DMS 273 treated with DMSO at 0.1 percent for 48 hours (cell line): ENCODE measurements around the gene KRT82.

Experiments
- DNase-seq: peaks from one replicate; lab custom pipeline; 2025; lab: John Stamatoyannopoulos, UW

The KRT82 gene

DNA sequence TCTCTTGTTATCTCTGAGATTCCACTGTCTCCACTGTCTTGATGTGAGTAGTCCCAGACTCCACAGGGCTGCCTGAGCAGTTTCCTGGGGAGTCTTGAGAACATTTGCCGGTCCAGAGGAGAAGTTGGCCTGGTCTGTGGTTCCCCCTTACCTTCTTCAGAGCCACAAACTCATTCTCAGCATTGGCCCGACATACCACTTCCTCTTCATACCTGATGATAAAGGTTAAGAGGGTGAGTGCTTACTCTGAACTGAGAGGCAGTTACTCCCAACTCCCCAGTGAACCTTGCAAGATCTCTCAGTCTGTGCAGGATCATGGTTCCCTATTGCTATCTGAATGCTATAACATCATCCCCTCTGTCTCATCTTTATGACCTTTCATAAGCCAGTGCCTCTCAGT lies 23.3 kb downstream of the KRT82 start:
- DNase-seq: no peak

DNA sequence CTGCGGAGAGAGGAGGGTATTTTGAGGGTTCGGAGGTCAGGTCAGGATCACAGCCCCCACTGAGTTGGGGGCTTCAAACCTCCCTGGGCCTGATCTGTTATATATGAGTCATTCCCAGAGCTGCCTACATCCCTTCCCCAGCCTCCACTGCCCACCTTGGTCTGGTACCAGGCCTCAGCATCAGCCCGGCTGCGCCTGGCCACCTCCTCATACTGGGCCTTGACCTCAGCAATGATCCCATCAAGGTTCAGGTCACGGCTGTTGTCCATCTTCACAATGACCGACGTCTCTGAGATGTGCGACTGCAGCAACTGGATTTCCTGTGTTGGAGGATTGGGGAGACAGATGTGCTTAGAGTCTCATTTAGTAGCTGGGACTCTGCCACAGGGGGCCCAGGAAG lies 24.9 kb downstream of the KRT82 start:
- DNase-seq: no peak

DNA sequence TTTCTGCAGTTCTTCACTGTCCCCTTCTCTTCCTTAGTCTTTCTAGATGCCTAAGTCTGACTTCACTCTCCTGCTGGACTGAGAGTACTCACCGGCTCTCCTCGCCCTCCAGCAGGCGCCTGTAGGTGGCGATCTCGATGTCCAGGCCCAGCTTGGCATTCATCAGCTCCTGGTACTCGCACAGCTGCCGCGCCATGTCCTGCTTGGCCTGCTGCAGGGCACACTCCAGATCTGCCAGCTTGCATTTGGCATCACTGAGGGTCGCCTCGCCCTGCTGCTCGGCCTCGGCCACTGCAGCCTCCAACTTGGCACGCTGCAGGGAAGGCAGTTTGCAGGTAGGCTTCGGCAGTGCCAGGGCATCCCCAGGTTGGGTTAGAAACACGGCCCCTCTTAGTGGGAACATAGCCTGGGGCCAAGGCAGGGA lies 25.9 kb downstream of the KRT82 start:
- DNase-seq: no peak

DNA sequence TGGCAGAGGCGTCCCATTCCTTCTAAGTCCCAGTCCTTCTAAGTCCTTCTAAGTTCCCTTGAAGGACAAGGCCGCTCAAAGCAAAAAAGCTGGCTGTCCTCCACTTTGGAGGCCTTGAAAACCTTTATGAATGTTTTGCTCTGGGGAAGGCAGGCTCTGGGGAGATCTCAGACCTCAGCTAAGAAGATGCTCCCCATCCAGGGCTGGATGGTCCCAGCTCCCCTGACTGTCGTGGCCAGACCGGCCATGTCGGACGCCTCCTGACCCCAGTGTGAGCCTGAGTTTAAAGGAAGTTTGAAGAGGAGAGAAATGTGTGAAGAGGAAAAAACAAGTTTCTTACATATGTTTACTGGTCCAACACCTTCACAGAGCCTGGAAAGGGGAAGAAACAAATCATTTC lies 26.6 kb downstream of the KRT82 start:
- no peak for DNase-seq

DNA sequence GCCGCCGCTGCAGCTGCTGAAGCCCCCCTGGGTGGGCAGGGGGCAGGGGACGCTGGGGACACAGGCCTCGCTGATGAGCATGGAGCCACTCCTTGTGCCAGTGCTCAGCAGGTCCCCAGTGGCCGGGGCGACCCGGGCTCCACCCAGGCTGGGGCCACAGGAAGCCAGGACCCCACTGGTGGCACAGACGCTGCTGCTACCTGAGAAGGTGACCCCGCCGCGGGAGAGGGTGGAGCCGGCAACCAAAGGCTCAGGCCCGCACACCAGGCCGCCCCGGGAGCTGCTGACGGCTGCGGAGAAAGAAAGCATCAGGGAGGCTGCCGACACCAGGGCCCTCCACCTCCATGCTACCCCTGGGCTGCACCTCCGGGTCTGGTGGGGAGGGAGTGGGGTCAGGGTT lies 28.0 kb downstream of the KRT82 start:
- DNase-seq: no peak

DNA sequence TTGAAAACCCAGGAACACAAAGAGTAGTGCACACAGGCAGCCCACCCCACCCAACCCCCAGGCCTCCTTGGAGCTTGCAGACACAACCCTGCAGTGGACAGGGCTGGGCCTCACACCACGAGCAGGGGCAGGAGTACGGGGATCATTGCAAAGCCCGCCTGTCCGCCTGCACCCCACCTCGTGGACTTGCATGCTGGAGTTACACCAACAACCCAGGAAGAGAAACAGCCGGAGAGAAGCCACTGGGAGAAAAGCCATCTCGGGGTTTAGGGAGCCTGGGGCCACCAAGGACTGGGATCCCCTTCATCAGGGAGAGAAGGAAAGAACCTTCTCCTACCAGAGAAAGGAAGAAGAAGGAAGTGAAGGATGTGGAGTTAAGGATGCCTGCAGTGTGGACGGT lies 28.9 kb downstream of the KRT82 start:
- DNase-seq: no peak

DNA sequence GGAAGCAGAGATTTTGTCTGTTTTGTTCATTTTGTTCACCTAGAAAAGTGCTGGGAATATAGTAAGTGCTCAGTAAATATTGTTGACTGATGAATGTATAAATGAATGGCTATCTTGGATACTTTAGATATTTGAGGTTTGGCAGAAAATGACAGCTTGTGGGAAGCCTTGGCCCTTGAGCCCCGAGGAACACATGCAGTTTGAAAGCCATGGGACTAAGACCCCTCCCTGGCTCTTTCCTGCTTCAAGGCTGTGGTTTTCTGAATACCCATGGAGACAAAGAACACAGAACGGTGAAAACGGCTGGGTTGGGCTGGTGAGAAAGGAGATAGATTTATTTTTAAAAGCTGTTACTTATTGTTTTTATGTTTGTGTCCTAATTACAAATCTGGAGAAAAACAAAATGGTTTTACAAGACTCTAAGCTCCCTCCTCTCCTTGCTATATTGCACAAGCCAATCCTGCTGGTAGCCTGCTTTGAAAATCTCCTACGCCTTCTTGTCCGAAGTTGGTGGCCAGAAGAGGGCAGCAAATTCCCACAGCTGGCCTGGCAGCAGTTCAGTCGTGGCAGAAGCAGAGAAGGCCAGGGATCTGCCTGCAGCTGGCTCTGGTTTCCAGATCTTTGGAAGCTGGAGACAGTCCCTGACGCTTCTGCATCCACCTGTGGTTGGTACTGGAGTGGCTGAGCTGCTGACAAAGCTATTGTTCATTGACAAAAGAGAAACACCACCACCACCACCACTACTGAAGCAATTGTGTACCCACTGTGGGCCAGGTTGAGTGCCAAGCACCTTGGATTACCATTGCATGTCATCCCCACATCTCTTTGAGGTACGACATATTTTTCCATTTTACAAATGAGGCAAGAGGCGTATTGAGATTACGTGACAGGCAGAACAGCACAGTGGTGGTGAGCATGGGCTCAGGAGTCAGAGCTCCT lies 33.6 kb downstream of the KRT82 start:
- peak; percentile 33 for DNase-seq

DNA sequence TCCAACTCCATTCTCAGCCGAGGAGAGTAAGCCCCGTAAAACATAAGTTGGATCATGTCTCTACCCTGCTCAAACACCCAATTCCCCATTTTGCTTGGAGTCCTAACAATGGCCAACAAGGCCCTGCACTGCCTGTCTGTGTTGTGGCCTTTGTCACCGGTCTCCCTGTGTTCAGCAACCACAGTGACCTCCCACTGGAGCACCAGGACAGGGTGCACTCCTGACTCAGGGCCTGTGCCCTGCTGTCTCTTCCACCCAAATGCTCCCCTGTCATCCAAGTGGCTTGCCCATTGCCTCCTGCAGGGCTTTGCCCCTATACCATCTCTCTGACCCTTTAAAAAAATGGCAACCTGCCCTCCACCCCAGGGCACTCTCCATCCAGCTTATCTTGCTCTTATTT lies 34.4 kb downstream of the KRT82 start:
- no peak for DNase-seq

DNA sequence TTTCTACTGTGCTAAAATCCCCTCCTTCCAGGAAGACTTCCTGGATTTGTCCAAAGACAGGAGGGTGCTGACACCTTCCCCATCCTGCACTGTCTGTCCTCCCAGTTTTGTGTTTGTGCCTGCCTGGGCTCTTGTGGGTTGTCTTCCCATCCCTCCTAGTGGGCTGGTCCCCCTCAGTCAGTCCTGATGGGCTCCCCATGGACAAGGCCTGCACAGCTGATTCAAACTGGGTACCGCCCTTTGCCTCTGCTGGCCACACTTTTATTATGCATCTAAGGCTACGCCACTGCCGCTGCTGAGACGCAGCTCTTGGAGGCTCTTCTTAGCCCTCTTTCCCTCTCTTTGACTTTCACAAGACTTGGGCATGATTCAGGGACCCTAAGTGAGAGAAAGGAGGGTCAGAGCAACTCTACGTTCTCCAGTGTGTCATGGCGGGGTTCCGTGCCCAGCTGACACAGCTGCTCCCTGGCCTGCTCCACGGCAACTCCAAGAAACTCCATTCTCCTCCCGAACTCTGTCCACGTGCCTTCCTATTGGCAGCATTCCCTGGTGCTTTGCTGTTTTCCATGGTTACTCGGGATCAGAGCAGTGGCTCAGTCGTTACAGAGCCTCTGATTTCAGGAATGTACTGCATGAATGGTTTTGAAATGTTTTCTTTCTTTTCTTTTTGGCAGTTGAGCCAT lies 35.1 kb downstream of the KRT82 start:
- DNase-seq: no peak

DNA sequence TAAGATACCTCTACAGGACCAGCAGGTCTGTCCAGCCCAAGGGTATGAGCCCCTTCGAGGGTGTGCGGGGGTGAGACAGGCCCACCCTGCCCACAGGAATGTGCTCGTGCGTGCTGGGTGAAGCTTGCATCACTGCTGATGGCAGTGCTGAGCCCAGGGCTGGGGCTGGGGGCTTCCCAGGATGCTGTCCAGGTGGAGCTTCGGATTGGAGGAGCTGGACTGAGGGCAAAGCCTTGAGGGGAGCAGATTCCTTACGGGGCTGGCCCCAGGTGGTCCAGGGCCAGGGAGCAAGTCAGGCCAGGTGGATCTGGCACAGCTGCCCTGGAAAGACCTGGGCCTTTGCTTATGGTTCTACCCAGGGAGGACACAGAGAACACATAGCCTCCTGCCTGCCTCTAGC lies 36.3 kb downstream of the KRT82 start:
- no peak for DNase-seq

DNA sequence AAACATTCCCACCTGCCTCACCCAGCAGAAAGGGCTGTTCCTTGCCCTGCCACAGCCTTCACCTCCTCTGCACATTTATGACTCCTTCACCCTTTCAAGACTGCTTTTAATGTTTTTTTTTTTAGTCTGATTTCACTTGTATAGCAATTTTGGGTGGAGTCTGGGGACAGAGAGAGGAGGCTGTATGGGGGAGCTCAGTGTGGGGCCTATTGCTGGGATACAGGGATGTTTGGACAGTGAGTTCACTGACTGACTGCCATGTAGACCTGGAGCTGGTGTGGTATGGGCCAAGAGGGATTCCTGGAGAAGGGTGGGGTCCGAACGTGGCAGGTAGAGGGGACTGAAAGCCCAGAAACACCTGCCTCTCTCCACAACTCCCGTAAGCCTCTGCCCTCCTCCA lies 36.9 kb downstream of the KRT82 start:
- DNase-seq: no peak

DNA sequence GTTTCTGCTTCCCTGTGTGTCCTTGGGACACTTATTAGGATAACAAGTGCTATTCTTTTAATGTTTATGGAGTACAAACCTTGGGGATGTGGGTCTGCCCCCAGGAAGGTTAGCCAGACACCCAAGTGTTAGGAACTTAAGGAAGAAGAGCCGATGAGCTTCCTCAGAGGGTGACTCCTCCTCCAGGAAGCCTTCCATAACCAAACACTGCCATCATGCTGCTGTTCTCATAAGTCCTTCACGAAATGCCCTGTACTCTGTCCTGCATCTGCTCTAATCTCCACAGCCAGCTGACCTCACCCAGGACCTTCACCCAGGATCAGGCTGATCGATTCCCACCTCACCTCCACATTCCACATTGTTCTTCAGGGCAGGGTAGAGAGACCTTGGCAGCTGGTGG lies 37.6 kb downstream of the KRT82 start:
- no peak for DNase-seq

DNA sequence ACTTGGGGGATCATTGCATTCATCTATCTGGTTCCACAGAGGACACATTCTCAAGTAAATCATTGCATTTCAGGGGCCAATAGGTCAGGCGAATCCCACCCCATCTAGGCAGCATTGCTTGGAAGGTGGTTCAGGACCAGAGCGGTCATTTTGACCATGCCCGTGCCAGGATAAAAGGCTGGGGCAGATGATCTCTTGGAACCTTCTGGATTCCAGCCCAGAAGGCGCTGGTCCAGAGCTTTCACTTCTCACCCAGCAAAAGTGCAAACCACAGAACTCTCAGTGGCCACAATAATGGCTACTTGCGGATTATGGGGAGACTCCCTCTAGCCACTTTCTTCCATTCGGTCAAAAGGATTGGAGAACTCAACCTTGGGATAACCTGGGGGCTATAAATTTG lies 38.3 kb downstream of the KRT82 start:
- no peak for DNase-seq

DNA sequence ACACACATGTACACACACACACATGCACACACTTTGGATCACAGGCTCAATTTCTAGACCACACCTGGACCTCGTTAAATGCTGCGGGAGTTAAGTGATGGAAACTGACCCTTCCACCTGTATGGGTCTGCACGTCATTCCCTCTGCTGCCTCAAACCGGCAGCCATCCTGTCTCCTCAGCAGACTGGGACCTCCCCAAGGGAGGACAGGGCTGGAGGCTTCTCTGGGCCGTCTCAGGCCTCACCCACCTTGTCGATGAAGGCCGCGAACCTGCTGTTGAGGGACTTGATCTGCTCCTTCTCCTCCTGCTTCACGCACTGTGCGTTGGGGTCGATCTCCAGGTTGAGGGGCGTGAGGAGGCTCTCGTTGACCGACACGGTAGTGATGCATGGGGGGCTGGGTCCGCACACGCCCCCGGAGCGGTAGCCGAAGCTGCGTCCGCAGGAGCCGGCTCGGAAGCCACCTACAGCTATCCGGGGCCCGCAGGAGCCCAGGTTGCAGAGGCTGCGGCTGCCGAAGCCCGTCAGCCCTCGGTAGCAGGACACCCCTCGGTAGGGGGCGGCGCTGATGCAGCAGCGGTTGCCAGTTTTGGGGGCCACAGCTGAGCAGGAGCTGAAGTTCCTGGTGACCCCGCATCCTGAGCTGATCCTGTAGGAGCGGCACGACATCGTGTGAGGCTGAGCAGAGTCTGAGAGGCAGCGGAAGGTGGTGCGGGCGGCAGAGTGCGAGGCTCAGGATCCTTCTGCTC lies 39.2 kb downstream of the KRT82 start, which contains the start of gene KRT85:
Gene KRT85 (minus strand): TSS at position 744 of the 748 bp plus-strand sequence. CDS start 76 bp downstream, at position 668.
- DNase-seq: no peak

DNA sequence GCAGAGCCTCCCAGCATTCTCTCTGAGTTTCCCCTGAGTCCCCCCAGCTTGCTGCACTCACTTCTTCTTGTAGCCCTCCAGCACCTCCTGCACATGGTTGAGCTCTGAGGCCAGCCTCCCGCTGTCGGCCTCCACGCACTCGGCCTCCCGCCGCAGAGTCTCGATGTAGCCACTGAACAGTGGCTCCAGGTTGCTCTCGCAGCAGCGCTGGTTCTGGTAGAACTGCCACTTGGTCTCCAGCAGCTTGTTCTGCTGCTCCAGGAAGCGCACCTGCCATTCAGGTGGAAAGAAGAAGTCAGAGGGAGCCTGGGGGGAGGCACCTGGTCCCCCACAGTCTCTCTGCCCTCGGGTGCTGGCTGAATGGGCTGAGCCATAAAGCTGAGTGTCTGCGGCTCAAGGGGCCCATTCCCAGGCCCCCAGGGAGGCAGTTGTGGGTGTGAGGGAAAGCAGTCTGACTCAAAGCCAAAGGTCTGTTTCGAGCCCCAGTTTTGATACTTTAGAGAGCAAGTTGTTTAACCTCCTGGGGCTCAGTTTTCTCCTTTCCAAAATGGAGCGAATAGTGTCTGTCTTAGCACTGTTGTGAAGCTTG lies 41.1 kb downstream of the KRT82 start:
- no peak for DNase-seq

DNA sequence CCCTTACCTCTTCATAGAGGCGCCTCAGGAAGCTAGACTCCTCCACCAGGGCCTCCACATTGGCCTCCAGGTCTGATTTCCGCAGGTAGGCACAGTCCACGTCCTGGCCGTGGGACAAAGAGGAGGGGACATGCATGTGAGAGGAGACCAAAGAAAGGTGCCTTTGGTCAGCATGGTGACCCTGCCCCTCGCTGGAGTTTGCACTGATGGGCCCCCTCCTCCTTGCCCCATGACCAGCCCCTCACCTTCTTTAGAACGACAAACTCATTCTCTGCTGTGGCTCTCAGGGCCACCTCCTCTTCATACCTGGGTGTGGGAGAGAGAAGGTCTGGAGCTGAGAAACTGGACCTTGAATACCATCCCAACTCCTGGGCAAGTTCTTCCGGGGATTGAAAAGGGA lies 42.1 kb downstream of the KRT82 start:
- DNase-seq: no peak

DNA sequence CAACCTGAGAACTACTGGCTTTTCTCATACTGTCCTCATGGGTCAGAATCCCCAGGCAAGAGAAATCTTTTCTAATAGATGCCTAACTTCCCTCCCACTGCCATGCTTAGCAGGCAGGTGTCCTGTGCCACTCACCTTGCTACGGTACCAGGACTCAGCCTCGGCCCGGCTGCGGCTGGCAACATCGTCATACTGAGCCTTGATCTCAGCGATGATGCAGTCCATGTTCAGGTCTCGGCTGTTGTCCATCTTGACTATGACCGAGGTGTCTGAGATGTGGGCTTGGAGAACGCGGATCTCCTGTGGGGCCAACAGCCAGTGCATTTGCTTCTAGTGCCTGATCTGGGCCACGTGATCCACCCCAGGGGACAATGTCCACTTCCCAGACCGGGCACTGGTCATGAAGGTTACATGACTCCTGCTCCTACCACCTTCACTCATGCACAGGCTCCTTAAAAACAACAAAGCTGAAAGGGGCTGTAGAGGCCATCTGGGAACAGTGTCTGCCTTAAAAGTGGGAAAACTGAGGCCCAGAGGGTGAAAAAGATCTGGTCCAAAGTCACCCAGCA lies 42.9 kb downstream of the KRT82 start:
- DNase-seq: no peak

DNA sequence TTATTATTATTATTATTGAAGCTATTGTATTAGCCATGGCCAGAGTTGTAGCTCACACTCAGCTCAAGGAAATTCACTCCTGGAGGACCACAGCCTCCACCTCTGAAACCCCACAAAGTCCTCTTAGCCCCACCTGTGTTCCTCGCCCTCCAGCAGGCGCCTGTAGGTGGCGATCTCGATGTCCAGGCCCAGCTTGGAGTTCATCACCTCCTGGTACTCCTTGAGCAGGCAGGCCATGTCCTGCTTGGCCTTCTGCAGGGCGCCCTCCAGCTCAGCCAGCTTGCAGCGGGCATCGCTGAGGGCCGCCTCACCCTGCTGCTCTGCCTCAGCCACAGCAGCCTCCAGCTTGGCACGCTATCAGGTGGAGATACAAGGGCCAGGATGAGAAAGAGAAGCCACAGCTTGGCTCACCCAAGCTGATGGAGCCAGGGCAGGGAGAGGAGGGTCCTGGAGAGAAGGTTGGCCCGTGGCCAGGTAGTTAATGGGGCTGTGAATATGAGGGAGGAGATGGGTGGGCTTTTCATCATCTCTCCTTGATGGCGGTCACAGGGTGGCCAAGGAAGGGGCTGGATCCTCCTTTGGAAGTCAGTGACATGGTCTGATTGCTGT lies 43.9 kb downstream of the KRT82 start:
- DNase-seq: no peak

DNA sequence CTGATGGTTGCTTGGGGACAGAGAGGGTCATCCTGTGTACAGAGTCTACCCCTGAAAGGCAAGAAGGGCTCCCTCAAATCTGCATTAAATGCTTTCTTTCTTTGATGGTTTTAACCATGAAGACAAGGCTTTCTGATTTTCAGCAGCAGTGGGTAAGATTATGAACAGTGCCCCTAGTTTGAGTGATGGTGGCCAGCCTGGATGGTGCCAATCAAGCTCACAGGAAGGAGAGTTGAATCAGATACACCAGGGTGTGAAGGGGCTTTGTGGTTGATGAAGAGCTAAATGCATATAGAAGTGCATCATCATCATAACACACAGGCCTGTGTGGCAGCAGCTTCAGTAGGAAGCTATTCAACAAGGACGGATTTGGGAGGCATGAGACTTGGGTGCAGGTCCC lies 44.6 kb downstream of the KRT82 start:
- no peak for DNase-seq

DNA sequence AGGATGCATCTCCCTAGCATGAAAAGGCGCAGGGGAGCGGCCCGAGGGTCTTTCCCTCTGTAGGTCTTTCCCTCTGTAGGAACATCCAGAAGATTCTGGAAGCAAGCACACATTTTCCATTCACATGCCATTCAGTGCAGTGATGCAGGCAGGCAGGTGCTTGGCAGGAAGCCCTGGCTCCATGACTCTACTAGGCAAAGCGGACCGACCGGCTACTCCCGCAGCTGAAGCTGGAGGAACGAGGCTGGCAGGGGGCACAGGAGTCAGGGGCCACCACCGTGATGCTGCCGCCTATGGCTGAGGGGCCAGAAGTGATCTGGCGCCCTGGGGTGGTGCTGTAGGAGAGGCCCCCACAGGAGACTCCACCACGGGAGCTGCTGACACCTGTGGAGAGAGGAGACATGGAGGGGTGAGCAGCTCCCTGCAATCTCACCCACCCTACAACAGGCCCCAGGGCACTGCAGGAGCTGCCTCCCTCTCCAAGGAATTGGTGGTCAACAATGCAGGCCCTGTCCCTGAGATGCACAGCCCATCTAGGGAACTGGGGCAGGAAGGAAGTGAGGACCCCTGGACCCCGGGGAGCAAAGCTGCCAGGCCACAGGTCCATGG lies 45.4 kb downstream of the KRT82 start:
- no peak for DNase-seq

DNA sequence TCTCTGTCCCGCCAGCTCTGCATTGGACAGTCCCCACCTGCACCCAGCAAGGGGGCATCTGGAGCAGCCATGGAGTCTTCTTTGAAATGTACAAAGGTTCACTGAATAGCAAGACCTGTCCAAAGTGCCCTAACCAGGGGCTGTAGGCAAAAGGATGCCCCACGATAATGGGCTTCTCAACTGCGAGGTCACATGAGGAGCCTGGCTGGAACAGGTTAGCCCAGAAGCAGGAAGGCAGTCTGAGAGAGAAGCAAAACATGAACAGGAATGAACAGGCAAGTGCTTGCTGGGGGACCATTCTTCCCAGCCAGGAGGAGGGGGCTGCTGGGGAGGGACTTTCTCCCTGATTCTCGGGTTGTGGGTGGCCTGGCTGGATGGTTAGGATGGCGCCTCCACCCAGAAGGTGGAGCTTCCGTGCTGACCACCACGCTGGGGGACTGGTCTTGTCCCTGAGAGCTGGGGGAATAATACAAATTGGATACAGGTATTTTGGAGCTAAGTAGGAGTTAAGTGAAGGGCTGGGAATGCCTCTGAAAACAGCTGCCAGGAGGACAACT lies 46.0 kb downstream of the KRT82 start:
- no peak for DNase-seq
